Measurements from ENCODE around the gene ROR1. TPM values are rescaled to one million over a fixed set of nuclear protein-coding genes. Genes with fewer than 3 reads are reported as not detected.

ROR1 gene
- total RNA-seq, 1 donor from 2014 or later: 0.02 TPM

DNA sequence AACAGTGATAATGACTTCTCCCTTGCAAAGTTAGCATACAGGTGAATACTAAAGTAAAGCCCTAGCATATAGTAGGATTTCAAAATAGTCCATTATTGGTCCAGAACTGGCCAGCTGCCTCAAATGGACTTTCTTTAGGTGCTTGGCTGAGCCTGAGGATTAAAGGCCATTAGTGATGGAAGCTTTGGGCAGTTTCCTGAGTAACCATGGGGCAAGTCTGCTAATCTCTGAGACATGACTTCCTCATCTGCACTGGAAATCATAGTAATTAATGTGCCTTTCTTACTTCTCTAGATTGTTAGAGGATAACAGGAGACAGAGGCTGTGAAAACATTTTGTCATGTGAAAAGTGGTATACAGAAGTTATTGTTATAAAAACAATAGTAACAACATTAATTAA, 273.1 kb downstream of the ROR1 start:
- intact Hi-C loops (cut with micrococcal nuclease): no loop called here

DNA sequence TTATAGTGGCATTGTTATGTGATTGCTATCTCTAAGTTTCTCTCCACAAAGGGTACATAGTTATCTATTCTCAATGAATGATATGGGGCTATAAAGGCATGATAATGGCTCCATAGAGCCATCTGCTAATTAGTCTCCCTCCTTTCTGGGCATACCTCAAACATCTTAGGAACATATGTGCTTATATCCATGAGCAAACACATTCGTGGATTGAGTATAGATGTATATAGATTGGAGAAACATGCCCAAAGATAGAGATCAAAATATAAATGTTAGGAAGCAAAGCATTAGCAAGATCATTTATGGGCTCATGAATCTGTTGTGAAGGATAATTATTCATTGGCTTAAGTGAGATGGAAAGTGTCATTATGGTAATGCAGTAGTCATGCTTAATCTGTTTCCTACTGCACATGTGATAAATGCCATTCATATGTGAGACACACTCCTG, 273.8 kb downstream of the ROR1 start:
- intact Hi-C loops (cut with micrococcal nuclease): no loop called here

DNA sequence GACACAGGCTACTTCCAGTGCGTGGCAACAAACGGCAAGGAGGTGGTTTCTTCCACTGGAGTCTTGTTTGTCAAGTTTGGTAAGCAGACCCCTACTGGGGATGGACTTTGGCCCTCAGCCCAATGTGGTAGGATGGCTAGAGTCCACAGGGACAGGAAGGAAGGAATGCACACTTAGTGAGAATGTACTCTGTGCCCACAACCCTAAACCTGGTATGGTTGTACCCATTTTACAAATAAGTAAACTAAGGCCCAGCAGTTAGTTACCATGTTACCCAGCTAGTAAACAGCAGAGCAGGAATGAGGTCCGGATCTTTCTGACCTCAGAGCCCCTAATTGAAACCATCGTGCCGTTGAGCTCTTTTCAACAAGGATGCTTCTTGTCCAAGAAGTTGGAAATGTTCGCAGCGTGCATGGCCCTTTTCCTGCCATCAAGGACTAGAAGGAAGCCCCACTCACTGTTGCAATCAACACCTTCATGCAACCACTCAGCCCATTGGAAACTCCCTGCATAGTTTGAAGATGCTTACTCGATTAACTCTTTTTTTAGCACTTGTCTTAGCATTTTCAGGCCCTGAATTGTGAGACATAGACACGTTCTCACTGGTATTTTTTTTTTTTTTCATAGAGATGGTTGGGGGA, 276.2 kb downstream of the ROR1 start:
- intact Hi-C loops (cut with micrococcal nuclease): no loop called here

DNA sequence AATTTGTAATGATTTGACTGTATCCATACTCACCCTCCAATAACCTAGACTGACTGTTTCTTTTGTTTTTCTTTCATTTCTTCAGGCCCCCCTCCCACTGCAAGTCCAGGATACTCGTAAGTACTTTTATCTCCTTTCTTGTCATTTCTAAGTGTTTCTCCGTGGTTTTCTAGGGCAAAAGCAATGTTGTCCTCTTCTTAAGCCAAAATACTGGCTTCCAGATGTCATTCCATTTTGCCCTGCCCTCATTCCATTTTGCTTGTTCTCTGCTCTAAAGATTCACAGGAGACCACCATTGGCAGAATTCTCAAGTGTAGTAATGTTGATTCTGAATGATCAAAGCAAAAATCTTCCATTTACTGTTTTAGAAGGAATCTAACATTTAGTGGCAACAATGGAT, 276.8 kb downstream of the ROR1 start:
- intact Hi-C loops (cut with micrococcal nuclease): no loop called here

DNA sequence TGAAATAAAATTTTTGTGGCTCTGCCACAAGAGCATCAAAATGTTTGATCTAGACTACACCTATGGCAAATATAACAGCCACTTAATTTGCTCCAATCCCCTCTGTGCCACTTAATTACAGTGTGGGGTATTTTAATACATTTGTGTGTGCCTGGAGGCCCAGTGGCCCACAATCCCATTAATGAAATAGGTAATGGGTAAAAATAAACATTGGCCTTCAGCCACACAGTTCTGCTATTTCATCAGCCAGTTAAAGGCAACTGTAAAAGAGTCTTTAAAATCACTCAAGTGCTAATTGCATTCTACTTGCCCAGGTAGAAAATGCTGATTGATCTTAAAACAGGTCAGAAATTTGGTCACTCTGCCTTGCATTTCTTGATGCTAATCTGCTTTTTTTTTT, 278.0 kb downstream of the ROR1 start:
- intact Hi-C loops (cut with micrococcal nuclease): no loop called here

DNA sequence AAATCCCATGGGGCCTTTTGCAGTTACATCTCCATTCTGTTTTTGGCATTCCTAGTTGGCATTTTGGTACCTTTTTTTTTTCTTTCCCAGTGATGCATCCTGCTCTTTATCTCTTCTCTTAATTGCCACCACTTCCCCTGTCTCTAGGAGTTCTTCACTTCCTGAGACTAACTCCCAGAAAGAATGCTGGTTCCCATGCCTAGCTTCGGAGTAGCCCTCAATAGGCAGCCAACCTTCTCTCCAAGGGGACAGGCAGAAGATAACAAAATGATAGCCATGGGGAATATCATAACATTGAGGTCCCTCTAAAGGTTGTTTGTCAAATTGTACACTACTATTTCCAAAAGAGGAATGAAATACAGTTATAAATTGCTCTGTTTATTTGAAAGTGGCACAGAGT, 279.0 kb downstream of the ROR1 start:
- intact Hi-C loops (cut with micrococcal nuclease): no loop called here

DNA sequence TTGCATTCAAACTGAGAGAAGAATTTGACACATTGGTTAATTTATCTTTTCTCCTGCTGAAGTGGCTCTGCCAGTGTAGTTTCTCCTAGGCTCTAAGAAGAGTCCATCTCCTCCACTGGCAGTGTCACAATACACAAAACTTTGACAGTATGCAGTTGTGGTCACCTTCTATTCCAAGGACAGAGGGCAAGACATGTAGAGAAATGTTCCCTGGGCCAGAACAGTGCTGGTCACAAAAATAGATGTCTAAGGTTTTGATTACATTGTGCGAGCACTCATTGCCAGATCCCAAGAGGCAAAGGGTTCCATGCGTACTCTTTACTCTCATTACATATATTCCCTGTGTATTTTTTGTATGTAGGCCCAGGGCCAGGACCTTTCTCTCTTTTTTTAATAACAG, 281.5 kb downstream of the ROR1 start:
- intact Hi-C loops (cut with micrococcal nuclease): no loop called here

DNA sequence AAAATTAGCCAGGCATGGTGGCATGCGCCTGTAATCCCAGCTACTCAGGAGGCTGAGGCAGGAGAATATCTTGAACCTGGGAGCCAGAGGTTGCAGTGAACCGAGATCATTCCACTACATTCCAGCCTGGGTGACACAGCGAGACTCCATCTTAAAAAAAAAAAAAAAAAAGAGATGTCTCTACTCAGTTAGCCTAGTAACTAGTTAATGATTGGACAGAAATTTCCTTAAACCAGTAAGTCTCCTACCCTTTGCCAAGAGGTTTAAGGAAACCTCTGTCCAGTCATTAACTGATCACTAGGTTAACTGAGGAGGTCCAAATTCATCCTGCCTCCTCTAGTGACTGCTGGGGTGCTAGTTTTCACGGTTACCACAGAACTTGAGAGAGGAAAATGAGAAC, 285.7 kb downstream of the ROR1 start:
- intact Hi-C loops (cut with micrococcal nuclease): no loop called here

DNA sequence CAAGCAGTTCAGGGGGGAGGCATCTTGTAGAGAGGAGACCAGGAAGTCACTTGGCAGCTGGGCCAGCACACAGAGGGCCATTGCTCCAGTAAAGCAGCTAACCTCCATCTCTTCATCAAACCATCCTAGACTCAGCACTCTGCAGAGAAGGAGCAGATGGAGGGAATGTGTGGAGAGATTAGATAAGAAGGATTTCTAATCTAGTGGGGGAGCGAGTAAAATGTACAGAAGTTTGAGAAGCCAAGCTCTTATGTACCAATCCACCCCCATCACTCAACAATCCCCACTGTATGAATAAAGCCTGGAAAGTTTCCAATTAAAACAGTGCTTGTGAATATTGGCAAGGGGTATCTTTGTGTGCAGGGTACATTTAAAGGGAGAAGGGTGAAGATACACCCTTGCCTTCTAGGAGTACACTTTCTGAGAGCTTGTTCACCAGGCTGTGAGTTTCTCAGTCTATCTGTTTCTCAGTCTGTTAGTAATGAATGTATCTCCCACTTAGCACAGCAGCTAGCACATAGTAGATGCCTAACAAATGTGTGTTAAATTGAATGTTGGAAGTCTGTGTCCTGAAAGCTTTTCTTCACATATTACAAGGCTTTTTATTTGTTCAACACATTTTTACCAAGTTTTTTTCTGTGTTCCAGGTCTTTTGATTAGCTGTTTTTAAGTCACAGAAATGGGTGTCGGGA, 286.9 kb downstream of the ROR1 start:
- intact Hi-C loops (cut with micrococcal nuclease): no loop called here

DNA sequence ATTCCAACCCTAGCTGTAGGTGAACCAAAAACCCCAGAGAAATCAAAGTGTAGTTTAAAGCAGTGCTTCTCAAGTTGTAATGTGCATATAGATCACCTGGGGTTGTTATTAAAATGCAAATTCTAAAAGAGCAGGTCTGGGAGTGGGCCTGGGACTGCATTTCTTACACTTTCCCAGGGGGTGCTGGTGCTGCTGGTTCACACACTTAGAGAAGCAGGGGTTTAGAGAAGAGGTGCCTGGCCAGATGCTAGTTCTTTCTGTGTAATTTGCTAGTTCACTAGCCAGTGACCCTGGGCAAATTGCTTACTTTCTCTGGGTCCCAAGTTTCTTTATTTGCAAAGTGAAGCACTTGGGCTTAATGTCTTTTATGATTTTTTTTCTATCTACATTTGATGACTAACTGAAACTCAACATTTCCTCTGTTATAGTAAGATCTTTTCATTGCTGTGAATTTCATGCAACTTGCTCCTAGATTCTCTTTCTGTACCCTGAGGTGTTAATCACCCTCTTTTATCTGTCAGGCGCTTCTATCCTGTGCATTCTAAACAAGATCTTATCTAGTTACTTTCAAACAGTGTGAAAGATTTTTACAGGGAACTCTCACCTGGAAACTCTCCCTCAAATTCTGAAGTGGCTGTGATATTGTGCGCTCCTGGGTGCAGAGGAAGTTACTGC, 287.8 kb downstream of the ROR1 start:
- intact Hi-C loops (cut with micrococcal nuclease): no loop called here

DNA sequence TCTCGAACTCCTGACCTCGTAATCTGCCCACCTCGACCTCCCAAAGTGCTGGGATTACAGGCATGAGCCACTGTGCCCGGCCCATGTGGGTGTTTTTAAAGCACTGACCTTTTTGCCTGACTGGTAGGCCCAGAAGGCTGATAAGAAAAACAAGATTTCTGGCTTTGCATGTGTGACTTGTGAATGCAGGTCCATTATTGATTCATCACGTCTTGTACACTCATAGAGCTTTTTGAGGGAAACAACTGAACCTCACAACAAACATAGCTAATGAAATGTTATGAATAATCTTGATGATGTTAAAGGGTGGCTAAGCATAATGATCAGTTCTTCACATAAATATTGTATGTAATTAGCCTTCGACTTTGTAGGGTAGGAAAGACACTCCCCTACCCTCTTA, 288.7 kb downstream of the ROR1 start:
- intact Hi-C loops (cut with micrococcal nuclease): no loop called here

DNA sequence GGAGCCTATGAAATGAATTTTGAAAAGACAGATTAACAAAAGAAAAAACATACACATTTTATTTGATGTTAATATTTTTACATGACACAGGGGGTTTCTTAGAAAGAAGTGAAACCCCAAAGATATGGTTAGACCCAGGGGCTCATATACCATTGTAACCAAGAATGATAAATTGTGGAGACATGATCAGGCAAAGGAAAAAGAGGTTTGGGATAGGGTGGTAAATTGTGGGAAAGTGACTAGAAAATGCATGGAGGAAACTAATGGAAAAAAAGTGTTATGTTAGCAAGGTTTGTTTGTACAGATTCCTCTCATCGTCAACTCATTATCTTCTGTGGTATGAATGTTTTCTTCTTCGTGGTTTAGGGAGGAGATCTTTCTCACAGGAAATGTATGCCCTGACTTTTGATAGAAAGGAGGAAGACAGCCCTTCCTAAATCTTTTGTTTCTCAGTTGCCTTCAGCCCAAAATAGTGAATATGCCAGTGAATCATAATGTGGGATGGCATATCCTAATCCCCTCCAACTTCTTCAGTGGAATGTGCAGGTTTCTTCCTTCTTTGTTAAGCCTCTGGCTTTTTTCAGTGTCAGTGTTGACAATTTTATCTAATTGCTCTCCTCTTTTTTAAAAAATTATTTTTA, 289.2 kb downstream of the ROR1 start:
- intact Hi-C loops (cut with micrococcal nuclease): no loop called here

DNA sequence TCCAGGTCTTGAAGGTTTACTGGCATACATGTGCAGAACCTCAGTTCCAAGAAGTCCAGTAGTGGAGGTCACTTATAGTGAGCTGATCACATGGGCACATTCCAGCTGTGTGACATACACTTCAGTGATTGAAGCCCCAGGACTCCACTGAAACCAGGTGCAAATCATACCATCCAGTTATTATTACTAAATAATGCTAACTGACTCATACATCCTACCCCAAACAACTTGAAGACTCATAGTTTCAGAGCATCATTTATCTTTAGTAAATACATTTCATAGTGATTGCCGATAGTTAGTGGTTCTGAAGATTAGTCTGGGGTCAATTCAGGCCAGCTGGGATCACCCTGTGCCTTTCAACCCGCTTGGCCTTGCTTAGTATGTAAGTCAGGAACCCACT, 291.8 kb downstream of the ROR1 start:
- intact Hi-C loops (cut with micrococcal nuclease): no loop called here

DNA sequence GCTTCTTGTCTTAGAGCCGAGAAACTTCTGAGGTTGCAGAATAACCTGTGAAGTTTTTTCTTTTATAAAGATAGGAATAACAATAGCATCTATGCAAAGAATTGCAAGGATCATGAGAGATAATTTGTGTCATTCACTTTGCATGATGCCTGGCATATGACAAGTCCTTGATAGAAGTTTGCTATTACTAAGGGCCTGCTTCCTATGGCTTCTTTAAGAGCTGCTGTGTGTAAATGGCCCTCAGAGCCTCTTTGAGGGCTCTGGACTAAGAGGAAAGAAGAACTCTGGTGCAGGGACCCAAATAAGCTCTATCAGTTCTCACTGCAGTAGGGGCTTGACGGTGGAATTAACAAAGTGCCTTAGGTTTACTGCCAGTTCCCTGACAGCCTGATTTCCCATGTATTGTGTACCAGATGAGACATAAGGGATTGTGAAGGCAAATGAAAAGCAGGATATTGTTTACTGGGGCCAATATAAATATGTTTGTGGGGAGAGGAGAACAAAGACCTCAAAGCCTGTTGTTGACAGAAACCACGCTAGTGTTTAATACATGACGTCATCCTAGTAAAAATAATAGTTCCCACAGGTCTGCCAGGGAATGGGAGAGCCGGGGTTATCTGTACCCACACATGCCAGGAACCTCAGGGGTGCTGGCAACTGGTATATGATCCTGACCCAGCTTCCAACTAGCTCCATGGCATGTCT, 298.4 kb downstream of the ROR1 start:
- intact Hi-C loops (cut with micrococcal nuclease): no loop called here

DNA sequence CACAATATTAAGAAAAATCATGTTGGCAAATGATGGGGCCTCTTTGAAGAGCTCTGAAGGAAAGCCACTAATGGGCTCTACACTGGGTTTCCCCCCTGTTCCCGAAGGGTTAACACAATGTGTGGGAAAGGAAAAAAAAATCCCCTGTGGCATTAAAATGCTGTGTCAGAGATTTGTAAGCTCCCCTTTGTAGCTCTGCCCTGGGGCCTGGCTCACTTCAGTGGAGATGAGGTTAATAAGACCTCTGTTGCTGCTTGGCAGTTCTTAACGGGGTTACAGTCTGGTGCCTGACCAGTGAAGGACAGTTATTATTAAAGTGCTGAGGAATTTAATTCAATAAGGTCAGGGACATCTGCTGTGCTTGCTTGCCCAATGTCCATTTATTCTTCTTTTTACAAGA, 299.9 kb downstream of the ROR1 start:
- intact Hi-C loops (cut with micrococcal nuclease): no loop called here

DNA sequence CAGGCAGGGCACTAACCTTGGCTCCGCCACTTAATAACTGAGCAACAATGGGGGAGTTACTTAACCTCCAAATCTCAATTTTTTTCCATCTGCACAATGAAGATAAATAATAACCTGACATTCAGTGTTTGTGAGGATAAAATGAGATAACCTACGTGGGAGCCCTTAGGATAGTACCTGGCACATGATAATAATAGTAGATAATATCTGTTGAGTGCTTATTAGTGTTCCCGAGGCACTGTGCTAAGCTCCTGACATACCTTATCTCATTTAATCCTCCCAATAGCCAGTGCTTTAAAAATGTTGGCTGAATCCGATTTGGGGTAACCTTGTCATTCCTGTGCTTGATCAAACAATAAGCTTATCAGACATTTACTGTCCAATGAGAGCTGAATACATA, 300.9 kb downstream of the ROR1 start:
- intact Hi-C loops (cut with micrococcal nuclease): no loop called here

DNA sequence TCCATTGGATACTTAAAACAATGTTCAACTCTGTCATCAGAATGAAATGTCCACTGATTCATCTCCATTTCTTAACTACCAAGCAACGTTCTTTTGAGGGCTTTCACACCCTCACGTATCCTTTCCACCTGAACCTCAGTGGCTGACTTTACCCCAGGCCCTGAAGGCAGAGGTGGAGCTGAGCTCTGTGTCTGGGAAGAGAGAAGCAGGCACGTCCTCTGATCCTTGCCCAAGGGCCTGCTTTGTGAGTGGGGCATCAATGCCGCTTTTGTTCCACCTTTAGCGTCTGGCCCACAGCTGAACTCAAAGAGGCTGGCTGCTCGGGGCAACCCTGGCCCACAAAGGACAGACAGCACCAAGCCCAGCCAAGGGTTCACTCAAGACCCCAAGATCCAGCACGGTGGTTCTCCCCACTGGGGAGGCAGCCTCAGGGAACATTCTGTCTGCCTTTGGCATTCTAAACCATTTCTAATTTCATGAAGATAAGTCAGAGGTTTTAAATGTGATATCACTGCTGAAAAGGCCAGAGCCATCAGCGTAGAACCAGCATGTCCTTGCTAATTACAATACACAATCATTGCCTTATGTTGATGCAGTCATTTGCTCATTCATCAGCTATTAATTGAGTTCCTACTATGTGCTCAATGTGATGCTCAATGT, 303.6 kb downstream of the ROR1 start:
- intact Hi-C loops (cut with micrococcal nuclease): no loop called here

DNA sequence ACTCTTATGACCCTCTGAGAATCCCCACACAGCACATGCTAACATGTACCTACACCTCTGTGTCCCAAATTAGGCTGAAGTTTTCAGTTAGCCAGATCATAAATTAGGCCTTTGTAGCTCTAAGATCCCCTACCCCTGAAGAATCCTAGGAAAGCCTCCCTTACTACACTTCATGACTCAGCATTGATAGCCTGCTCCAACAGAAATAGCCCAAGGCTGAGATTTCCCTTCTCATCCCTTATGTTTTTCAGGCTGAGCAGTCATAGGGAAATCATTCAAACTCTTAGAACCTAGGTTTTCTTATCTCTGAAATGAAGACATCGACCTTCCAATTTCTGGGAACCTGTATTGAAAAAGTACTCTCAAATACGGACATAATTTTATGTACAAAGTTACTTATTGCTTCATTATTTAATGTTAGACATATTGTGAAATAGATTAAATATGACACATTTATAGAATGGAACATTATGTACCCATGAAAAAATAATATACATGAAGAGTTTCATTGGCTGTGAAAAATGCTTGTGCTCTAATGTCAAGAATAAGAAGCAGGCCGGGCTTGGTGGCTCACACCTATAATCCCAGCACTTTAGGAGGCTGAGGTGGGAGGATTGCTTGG, 307.2 kb downstream of the ROR1 start:
- intact Hi-C loops (cut with micrococcal nuclease): no loop called here

DNA sequence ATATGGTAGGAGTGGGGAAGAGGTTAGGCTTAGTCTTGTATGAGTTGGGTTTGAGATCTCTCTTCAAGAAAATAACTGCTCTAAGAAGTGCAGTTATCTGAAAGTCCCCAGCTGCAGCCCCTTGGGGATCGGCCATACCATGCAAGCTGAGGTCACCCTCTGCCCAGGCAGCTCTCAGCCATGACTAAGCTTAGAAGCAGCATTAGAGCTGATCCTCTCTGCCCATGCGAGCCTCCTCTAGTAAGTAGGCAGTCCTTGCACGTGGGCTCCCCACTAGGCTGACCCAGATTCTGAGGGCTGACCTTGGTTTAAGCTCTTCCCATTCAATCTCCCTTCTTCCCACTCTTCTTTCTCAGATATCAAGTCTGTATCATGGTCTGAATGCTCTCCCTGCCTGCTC, 308.6 kb downstream of the ROR1 start:
- intact Hi-C loops (cut with micrococcal nuclease): no loop called here

DNA sequence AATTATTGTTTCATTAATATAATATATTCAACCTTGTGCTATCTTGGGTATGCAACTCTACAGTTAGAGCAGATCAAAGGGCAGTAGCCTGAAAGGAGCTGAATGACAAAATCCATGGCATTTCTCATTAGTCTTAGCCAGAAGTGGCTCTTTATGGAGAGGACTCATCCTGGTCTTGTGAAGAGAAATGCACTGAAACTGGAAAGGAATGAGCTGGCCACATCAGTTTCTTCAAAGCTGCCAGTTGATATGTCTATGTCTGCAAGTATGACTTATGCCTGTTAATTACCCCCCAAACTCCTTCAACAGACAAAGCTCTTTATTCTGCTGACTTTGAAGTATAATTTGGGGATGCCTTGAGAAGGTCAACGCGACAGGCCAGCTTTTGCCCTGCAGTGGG, 310.6 kb downstream of the ROR1 start:
- intact Hi-C loops (cut with micrococcal nuclease): no loop called here

DNA sequence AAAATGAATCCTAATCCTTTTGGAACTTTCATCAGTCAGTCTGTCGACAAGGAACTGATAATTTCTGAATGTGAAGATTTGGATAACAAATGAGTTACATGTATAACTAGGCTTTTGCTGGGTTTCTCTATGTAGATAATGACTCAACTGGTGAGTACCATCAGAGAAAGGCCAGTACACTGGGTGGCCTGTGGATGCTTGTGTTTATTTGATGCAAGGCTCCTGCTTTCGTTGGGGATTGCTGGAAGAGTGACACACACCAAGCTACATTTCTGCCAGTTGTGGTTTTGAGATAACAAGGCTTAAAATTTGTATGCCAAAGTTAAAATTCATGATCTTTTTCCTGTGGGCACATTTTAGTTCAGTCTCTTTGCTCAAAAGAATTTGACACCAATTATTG, 314.0 kb downstream of the ROR1 start:
- intact Hi-C loops (cut with micrococcal nuclease): no loop called here

All from T-helper 1 cell treated with Interleukin-12 subunit alpha and Interleukin-12 subunit beta and Interleukin-4 antibody, amounts not matched to agents 30 ng/mL and 1 ng/mL, for 36 hours (primary cell).